ENCODE data around the gene VPS26B.

- TF ChIP-seq EZH2phosphoT487 (IDR thresholded peaks at IDR 0.05; ENCODE audit: insufficient read depth, low read depth) = no peak
- TF ChIP-seq EZH2 (IDR thresholded peaks at IDR 0.05; ENCODE audit: insufficient read depth, poor library complexity, severe bottlenecking) = no peak
These were observed 32.6 kb downstream of the VPS26B start for GRCh38 chr11:134257101-134257500.
